Measurements from ENCODE around the gene LSR.

DNA sequence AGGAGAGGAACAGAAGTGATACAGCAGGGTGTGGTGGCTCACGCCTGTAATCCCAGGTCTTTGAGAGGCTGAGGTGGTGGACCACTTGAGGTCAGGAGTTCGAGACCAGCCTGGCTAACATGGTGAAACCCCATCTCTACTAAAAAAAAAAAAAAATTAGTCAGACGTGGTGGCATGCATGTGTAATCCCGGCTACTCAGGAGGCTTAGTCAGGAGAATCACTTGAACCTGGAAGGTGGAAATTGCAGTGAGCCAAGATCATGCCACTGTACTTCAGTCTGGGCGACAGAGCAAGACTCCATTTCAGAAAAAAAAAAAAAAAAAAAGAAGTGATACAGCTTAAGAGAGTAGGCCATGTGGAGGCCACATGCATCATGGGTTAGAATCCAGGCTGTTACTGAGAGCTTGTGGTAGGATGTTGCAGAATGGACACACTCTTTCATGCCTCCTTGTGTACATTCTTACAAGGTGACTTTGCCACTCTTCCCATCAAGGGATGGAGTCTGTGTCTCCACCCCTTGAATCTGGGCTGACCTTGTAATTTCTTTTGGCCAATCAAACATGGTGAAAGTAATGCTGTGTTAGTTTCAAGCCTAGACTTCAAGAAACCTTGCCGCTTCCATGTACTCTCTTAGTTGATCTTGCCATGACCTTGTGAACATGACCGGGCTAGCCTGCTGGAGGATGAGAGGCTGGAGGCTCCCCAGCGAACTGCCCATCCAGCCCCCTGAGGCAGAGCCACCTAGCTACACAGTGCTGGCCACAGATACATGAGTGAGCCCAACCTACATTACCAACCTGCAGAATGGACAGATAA is 32.6 kb upstream of the LSR start:
- TF ChIP-seq EP300 (IDR thresholded peaks at IDR 0.05): no peak
- TF ChIP-seq, protein P1, sequence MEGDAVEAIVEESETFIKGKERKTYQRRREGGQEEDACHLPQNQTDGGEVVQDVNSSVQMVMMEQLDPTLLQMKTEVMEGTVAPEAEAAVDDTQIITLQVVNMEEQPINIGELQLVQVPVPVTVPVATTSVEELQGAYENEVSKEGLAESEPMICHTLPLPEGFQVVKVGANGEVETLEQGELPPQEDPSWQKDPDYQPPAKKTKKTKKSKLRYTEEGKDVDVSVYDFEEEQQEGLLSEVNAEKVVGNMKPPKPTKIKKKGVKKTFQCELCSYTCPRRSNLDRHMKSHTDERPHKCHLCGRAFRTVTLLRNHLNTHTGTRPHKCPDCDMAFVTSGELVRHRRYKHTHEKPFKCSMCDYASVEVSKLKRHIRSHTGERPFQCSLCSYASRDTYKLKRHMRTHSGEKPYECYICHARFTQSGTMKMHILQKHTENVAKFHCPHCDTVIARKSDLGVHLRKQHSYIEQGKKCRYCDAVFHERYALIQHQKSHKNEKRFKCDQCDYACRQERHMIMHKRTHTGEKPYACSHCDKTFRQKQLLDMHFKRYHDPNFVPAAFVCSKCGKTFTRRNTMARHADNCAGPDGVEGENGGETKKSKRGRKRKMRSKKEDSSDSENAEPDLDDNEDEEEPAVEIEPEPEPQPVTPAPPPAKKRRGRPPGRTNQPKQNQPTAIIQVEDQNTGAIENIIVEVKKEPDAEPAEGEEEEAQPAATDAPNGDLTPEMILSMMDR (IDR thresholded peaks at IDR 0.05): no peak

Data from suprapubic skin (tissue), 3 donors.